ENCODE results near the gene SASH1. TPM values are rescaled to one million over a fixed set of nuclear protein-coding genes. Genes with fewer than 3 reads are reported as not detected.

The SASH1 gene
- total RNA-seq, 1 experiment from 2014 or later = 11.7 TPM

DNA sequence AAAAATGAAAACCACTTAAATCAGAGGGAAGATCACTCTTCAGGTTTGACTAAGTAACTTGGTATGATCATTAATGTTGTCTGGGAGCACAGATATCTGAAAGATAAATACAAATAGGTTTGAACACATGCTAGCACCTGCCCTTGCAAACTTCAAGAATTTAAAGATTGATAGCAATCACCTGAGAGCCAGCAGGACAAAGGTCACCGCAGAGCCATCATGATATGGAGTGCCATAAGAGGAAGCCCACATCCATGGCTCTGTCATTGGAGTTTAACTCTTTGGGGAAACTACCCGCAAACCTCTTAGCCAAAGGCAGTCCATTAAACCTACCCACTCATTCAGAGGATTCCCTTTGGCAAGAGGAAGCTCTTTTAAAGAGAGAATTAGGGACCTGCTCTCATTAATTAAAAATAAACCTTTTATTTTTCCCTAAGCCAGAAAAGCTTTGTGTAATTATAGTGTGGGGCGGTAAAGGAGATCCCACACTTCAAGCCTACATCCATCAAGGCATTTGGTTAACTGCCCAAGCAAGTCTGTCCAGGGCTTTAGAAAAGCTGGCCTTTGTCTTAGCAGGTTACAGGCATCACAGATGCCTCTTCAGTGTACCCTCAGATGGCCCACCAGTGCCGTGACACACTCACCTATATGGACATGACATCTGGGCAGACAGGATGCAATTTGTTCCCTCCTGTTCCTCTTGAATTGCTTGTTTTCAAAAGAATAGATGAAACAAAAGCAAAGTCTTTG lies 73.0 kb downstream of the SASH1 start (continued):
- no peak for TF ChIP-seq YY1 (IDR thresholded peaks at IDR 0.05; ENCODE audit: extremely low read depth, insufficient replicate concordance, low read depth, low read length)
- no peak for TF ChIP-seq TCF7L2 (IDR thresholded peaks at IDR 0.05; ENCODE audit: borderline replicate concordance, extremely low read depth, insufficient read depth, insufficient read length)
- TF ChIP-seq, protein P1, sequence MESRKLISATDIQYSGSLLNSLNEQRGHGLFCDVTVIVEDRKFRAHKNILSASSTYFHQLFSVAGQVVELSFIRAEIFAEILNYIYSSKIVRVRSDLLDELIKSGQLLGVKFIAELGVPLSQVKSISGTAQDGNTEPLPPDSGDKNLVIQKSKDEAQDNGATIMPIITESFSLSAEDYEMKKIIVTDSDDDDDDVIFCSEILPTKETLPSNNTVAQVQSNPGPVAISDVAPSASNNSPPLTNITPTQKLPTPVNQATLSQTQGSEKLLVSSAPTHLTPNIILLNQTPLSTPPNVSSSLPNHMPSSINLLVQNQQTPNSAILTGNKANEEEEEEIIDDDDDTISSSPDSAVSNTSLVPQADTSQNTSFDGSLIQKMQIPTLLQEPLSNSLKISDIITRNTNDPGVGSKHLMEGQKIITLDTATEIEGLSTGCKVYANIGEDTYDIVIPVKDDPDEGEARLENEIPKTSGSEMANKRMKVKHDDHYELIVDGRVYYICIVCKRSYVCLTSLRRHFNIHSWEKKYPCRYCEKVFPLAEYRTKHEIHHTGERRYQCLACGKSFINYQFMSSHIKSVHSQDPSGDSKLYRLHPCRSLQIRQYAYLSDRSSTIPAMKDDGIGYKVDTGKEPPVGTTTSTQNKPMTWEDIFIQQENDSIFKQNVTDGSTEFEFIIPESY (IDR thresholded peaks at IDR 0.05; ENCODE audit: extremely low read depth, insufficient replicate concordance, low read length) = no peak
- TF ChIP-seq ZFX (IDR thresholded peaks at IDR 0.05) = no peak

DNA sequence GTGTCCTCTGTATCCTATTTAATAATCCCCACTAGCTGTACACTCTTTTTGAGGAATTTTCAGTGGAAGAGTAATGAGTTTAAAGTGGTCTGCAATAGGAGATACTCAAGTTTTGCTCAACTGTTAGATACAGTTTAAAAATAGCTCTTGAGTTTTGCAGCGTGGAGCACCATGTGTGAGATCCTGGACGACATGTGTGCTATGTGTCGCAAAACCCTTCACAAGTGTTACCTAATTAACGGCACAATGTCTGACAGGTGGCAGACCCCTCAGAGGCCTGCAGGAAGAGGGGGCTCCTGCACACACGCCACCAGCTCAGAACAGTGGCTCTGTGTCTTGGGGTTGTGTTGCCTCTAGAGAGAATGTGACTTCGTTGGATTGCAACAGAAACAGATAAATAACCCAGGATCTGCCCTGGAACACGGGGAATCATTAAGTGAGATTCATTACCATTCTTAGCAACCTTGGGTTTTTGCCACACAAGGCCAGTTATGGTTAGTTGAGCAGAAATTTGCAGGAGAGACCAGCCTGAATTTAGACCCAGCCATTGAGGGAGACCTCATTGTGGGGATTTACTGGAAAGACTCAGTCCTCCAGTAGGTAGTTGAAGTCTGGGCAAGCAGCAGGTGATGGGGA lies 73.8 kb downstream of the SASH1 start:
- ChIA-PET CTCF (no interaction called here), POLR2A (no interaction called here)
- intact Hi-C loops (cut with micrococcal nuclease) = no loop called here
- TF ChIP-seq ELF1 (IDR thresholded peaks at IDR 0.05; ENCODE audit: borderline replicate concordance, low read depth) (no peak), CBX3 (IDR thresholded peaks at IDR 0.05; ENCODE audit: low read depth) (no peak), EZH2 (IDR thresholded peaks at IDR 0.05) (no peak), ZNF274 (IDR thresholded peaks at IDR 0.05; ENCODE audit: low read depth, low read length) (no peak), SP1 (IDR thresholded peaks at IDR 0.05; ENCODE audit: low read depth) (no peak), TCF7L2 (IDR thresholded peaks at IDR 0.05; ENCODE audit: borderline replicate concordance, extremely low read depth, insufficient read depth, insufficient read length) (no peak), CEBPB (IDR thresholded peaks at IDR 0.05; ENCODE audit: low read depth) (no peak), SRF (IDR thresholded peaks at IDR 0.05; ENCODE audit: low read depth) (no peak), POLR2AphosphoS5 (IDR thresholded peaks at IDR 0.05; ENCODE audit: low read depth, low read length) (no peak)
- TF ChIP-seq, protein P2, sequence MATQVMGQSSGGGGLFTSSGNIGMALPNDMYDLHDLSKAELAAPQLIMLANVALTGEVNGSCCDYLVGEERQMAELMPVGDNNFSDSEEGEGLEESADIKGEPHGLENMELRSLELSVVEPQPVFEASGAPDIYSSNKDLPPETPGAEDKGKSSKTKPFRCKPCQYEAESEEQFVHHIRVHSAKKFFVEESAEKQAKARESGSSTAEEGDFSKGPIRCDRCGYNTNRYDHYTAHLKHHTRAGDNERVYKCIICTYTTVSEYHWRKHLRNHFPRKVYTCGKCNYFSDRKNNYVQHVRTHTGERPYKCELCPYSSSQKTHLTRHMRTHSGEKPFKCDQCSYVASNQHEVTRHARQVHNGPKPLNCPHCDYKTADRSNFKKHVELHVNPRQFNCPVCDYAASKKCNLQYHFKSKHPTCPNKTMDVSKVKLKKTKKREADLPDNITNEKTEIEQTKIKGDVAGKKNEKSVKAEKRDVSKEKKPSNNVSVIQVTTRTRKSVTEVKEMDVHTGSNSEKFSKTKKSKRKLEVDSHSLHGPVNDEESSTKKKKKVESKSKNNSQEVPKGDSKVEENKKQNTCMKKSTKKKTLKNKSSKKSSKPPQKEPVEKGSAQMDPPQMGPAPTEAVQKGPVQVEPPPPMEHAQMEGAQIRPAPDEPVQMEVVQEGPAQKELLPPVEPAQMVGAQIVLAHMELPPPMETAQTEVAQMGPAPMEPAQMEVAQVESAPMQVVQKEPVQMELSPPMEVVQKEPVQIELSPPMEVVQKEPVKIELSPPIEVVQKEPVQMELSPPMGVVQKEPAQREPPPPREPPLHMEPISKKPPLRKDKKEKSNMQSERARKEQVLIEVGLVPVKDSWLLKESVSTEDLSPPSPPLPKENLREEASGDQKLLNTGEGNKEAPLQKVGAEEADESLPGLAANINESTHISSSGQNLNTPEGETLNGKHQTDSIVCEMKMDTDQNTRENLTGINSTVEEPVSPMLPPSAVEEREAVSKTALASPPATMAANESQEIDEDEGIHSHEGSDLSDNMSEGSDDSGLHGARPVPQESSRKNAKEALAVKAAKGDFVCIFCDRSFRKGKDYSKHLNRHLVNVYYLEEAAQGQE (IDR thresholded peaks at IDR 0.05; ENCODE audit: low read depth) = no peak
- TF ChIP-seq, protein P3, sequence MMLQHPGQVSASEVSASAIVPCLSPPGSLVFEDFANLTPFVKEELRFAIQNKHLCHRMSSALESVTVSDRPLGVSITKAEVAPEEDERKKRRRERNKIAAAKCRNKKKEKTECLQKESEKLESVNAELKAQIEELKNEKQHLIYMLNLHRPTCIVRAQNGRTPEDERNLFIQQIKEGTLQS (IDR thresholded peaks at IDR 0.05) = no peak
- TF ChIP-seq, protein P1 (IDR thresholded peaks at IDR 0.05; ENCODE audit: extremely low read depth, insufficient replicate concordance, low read length) = no peak

More for the DNA sequence above, 73.8 kb downstream of the SASH1 start:
- Histone ChIP-seq H3K4me2 (ENCODE audit: low read length) (no peak overlapping the region), H3K36me3 (ENCODE audit: control insufficient read depth in 1 of 2, insufficient read depth in 2 of 2, low read length in 2 of 2) (no peaks in the 10 kb centered on the region), H3K9ac (ENCODE audit: low read length) (no peak overlapping the region), H3K4me3 (replicated peaks in 1 of 2; ENCODE audit: low read depth in 1 of 2, low read length in 2 of 2) (no peak overlapping the region), H3K79me2 (ENCODE audit: insufficient read depth, low read length) (no peaks in the 10 kb centered on the region), H3K27me3 (ENCODE audit: insufficient read depth, low read length) (no peaks in the 10 kb centered on the region), H2AFZ (ENCODE audit: low read depth, low read length, poor library complexity, severe bottlenecking) (no peak overlapping the region), H3K27ac (ENCODE audit: low read depth, low read length) (no peak overlapping the region), H3K9me2 (ENCODE audit: insufficient read depth) (no peaks in the 10 kb centered on the region), H3K4me1 (ENCODE audit: control insufficient read depth in 1 of 2, insufficient read depth in 2 of 2, low read length in 2 of 2) (peaks cover 6 to 9% of the 10 kb centered on the region in 2 experiments; a peak in 2 of 4 replicates), H4K20me1 (ENCODE audit: insufficient read depth) (no peaks in the 10 kb centered on the region), H3K9me3 (ENCODE audit: control insufficient read depth in 1 of 2, insufficient read depth in 1 of 2, low read depth in 1 of 2, low read length in 2 of 2) (no peaks in the 10 kb centered on the region)
- no TSS peak for BruUV-seq (replicated peaks)
- DNase-seq (ENCODE audit: low read depth, low spot score) = no peak
- ATAC-seq = no peak
- RAD21 ChIA-PET (ENCODE audit: low non-redundant PET in 1 of 2, low total read pairs in 2 of 2, uncharacterized antibody in 2 of 2, unreplicated experiment in 2 of 2) = no interaction called here
